GM19351 (cell line): ENCODE measurements around the gene ATXN1.

Experiments
- ATAC-seq: cut with Tn5 transposase; IDR thresholded peaks from one replicate; pipeline ENCODE4 v1.9.1; 2021; ENCODE audit warnings: mild to moderate bottlenecking, moderate library complexity; ENCODE audit not compliant: unreplicated experiment

Gene ATXN1

DNA sequence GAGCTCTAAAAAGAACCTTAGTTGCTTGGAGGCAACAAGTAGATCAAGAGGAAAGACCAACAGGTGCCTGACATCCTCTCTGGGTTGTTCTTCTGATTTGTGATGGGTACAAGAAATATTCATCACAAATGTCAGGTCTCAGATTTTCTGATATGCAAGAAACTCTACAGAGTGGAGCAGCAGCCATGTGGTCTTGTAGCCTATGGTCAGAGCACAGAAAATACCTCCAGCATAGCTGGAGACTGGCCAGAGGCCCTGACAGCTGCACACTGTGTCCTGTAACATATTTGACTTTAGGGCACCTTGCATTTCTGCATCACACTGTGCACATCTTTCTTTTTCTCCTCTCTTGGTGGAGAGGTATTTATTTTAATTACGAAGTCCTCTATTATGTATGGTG is 406.6 kb downstream of the ATXN1 start:
- ATAC-seq: no peak

DNA sequence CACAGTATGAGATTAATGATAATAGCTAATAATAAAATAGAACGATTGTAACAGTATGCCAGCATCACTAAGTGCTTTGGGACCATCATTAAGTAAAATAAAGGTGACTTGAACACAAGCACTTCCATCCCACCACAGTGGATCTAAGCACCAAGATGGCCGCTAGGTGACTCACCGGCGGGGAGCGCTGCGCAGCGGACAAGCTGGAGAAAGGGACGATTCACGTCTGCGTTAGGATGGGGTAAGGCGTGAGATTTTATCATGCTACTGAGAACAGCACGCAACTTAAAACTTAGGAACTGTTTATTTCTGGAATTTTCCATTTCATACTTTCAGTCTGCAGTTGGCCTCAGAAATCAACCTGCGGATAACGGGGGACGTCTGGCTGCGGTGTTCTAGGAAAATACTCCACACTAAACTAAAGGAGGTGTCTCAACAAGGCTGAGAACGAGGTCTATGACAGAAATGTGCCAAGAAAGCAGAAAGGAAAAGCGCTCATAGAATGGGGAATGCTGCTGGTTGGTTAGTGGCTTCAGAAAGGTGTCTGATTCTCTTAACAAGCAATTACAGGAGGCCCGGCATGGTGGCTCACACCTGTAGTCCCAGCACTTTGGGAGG is 408.3 kb downstream of the ATXN1 start:
- no peak for ATAC-seq

DNA sequence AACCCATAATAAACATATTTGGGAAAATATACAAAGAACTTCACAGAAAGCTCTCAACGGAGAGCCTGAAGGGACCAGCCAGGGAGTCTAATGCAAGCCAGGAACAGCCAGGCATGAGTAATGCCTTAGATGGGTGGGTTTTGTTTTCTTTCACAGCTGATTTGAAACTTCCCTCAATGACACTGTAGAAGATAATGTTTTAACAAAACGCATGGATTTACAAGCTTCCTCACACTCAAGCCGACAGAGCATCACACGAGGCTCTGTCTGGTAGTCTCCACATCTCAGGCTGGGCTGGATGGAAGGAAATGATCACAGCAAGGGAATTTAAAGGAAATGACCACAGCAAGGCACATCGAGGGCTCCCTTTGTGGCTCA is 409.0 kb downstream of the ATXN1 start:
- ATAC-seq: no peak

DNA sequence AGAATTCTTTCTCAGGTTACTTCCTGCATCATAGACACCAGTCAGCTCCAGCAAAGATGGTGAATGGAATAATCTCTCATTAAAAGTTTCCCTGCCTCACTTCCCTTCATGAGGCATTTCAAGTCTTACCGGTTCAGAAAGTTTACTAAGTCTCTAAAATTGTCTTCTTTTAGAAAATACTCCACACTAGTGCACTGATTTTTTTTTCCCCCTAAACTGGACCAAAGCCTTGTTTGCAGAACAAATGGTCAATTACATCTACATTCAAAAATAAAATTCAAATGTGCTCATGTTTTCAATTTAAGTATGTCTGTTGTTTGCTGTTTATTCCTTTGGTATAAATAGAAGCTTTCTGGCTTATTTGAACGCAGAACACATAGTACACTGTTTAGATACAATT is 411.7 kb downstream of the ATXN1 start:
- no peak for ATAC-seq

DNA sequence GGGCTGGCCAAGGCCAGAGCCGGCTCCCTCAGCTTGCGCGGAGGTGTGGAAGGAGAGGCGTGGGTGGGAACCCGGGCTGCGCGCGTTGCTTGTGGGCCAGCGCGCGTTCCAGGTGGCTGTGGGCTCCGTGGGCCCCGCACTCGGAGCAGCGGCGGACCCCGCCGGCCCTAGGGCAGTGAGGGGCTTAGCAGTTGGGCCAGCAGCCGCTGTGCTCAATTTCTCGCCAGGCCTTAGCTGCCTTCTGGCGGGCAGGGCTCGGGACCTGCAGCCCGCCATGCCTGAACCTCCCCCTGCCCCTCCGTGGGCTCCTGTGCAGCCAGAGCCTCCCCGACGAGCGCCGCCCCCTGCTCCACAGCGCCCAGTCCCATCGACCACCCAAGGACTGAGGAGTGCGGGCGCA is 414.4 kb downstream of the ATXN1 start:
- ATAC-seq: no peak

DNA sequence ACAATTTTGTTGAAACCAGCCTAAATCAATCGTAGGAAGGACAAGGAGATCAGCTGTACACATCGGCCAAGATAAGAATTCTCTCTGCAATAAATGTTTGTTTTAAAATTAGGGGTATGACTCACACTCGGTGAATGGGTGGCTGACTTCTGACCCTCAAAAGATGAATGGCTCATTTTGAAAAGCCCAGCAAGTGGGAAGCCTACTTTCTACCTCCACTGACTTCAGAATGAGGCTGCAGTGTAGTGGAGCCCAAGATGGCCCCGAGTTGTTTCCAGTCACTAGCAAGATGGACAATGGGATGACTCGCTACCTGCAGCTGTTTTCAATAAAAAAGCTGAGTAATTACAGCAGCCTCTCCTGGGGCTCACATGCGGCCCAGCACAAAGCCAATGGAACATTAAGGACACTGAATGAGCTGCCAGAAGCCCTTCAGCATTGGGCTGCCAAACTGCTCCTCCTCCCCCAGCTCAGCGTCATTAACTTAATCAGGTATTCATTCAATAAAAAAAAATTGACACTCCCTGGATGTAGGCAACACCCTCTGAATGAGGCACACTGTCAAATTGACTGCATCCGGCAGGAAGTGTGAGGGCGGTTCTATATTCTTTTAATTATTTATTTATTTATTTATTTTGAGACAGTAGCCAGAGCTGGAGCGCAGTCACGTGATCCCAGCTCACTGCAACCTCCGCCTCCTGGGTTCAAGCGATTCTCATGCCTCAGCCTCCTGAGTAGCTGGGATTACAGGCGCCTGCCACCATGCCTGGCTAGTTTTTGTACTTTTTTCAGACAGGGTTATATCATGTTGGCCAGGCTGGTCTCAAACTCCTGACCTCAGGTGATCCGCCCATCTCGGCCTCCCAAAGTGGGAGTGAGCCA is 415.6 kb downstream of the ATXN1 start:
- no peak for ATAC-seq

DNA sequence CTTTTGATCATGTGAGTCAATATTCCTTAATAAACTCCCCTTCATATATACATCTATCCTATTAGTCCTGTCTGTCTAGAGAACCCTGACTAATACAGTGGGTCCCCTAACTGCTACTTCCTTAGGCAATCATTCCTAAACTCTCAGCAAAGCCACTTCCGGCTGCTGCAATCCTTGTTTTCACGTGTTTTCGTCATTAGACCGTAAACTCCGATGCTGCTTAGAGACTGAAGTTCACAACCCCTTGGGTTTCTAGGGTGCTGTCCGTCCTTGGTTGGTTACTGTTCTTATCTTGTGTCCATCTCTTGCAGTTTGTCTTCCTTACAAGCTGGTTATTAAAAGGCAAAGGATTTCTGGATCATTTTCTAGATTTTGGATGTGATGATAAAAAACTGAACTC is 416.5 kb downstream of the ATXN1 start:
- ATAC-seq: no peak

DNA sequence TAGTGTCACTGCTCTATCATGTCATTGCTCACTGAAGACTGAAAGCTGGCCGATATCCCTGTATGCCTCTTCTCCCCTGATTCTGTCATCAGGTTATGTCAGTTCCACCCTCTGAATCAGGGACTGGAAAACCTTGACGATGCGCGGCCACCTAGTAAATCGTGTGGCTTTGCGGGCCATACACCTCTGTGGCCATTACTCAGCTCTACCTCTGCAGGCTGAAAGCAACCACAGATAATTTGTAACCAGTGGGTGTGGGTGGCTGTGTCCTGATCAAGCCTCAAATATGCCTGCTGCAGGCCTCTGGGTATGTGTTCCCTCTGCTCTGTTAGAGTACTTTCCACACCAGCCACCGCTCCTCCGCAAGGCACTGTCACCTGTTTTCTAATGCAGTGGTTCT is 417.7 kb downstream of the ATXN1 start:
- no peak for ATAC-seq

DNA sequence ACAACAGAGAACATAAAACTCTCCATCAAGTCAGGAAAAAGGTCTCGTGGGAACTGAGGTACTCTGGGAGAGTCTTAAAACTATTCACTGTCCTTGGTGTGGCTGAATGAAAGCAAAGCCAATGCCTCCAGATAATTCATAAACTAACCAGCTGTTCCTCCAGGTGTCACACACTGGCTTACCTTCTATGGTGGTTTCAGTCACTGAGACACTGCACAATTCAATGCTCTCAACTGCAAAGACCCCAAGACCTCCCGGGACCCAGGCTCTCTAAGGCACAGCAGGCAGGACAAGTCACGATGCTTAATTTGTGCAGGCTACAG is 422.0 kb downstream of the ATXN1 start:
- no peak for ATAC-seq

DNA sequence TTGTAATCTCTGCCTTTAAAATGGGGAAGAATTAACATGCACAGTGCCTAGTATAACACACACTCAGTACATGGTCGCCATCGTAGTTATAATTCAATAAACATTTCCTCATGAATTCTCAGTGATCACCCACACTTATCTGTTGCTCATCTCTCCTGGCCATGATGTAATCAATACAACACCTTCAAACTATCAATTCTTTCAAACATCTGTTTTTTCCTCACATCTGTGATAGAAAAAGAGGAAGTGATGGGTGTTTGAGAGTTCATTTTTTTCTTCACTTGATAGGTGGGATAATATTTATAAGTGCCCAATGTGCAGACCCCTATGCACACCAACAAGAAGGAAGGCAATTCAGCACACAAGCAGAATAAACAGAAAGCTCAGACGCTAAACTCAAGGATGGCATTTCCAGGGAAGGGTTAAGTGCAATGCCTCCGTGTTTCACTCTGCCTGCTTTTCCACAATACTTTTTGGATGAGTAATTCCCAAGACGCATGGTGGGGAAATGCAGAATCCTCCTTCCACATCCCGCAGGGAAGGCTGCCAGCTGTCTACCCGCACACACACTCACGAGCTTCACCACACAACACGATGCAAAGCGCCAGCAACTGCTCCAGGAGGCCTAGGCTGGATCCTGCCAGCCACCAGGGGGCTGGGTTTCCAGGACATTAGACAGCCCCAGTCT is 422.5 kb downstream of the ATXN1 start:
- ATAC-seq: no peak

DNA sequence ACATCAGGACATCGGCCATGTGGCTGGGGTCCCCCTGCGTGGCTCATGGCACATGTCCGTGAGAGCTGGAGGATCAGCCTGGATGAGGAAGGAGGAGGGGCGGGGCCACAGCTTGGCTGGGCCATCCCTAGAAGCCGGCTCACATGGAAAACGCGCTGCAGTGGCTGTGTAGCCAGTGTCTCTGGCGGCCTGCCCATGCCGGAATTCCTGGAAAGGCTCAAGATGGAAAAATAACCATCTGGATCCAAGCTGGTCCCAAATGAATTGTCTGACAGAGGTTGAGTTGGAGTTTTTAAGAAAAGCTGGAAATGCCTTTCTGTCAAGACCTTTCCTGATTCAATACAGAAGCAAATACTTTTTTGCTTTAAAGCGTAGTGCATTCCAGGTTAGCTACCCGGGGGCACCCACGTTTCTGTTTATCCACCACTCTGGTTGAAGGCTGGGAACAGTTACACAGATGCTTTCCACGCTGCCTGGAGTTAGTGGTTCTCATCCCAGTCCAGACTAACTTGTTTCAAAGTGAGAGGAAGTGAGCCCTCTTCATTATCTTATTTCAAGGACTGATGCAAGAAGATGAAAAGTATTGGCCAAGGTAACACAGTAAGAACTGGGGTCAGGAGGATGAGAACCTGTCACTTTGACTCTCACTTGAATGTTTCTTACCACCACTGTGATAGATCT is 423.8 kb downstream of the ATXN1 start:
- no peak for ATAC-seq

DNA sequence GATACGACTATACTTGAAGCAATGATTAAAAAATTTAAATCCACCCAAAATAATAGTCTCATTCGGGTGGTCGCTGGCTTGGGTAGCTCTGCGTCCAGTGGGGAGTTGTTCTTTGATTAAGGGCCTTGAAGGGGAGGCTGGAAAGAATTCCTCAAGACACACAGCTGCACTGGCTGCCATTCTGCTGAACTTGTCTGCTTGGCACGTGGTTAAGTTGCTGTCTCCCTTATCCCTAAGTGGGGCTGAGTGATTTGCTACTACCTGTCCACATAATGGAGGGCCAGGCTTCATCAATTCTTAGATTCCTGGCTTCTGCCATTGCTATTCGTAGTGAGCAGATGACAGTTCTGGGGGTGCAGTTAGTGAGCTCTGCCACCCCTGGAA is 424.4 kb downstream of the ATXN1 start:
- ATAC-seq: no peak

DNA sequence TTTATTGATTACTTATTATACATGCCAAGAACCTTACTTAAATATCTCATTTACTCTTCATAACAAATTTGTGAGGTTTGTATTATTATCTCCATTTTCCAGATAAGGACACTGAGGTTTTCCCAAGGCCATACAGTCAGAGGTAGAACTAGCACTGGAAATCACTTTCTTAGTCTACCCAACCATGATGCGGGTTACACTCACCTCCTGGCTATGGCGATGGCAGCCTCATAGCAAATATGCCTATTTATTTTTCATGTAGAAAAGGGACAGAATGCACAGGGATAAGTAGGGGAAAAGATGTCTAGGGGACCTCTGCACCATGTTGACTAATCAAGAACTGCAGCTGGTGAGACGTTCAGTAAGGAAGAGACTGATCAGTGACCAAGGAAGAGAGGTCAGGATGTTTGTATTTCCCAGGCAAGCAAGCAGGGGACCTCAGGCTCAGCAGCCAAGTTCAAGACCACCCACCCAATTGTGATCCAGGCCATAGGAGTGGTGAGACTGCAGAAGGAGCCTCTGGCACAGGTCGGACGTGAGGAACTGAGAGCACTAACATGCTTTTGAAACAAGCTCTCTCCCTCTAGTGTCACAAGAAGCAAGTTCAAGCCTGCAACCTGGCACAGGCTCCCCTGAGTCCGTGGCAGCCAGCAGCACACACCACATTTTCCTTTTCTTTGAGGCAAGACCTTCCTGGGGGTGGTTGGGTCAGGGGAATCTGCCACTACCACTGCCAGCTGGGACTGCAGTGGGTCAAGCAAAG is 425.0 kb downstream of the ATXN1 start:
- ATAC-seq: no peak

DNA sequence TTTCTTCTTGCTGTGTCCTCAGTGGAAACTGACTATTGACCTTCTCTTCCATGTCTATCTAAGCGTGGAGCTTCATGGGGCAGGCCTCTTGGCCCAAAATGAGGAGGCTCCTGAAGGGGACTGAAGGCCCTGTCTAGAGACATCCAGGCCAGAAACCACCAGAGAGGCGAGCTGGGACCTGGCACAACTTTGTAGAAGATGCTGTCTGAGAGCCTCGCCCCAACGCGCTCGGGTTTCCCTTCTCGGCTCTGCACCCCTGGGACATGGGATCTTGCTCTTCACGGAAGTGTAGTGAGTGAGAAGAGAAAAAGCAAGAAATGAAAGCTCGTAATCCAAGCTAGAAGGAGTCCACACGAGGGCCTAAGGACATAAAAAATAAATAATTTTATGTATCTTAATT is 426.1 kb downstream of the ATXN1 start:
- ATAC-seq: no peak

DNA sequence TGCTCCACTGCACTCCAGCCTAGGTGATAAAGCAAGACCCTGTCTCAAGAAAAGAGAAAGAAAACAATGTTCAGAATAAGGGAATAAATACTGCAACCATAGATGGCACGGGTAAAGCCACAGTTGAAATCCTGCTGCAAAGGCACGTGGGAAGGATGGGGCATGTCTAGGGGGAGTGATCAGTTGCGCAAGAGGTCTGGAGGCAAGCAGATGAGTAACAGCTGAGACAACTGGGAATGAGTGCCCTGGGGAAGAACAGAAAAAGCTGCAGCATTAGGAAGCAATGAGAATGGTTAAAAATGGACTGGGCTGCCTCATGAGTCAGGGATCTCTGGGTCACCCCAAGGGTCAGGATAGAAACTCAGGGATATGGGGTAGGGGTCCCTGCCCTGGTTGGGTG is 426.6 kb downstream of the ATXN1 start:
- ATAC-seq: no peak

DNA sequence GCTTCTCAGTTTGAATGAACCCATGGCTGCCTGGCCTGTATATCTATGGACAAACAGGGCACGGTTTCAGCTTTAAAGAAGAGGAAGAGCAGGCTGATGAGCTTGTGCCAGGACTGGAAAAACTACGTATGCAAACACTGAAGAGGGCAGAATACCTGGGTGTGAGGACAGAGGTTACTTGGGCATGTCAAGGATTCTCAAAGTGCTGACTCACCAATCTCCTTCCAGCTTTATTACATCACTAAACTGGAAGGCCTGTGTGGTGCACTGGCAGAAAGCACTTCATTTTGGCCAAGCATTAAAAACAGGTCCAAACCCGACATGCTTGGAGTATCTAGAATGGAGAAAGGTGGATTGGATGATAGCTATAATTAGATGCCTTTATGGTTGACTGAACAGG is 427.7 kb downstream of the ATXN1 start:
- ATAC-seq: no peak

DNA sequence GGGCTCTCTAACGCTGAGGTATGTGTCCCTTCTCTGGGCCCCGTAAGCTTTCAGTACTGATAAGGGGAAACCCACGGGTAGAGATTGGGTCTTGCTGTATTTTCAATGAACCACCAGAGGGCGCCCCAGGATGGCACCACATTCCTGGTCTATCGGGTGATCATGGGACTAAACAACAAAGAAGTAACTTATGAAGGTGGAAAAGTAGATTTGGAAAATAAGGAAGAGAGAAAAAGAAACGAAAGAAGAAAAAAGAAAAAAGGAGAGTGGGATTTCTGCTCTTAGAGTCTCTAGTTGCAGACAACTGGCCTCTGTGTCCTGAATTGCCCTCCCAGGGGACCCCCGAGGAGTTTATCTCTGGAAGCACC is 429.1 kb downstream of the ATXN1 start:
- ATAC-seq: peak; percentile 90

DNA sequence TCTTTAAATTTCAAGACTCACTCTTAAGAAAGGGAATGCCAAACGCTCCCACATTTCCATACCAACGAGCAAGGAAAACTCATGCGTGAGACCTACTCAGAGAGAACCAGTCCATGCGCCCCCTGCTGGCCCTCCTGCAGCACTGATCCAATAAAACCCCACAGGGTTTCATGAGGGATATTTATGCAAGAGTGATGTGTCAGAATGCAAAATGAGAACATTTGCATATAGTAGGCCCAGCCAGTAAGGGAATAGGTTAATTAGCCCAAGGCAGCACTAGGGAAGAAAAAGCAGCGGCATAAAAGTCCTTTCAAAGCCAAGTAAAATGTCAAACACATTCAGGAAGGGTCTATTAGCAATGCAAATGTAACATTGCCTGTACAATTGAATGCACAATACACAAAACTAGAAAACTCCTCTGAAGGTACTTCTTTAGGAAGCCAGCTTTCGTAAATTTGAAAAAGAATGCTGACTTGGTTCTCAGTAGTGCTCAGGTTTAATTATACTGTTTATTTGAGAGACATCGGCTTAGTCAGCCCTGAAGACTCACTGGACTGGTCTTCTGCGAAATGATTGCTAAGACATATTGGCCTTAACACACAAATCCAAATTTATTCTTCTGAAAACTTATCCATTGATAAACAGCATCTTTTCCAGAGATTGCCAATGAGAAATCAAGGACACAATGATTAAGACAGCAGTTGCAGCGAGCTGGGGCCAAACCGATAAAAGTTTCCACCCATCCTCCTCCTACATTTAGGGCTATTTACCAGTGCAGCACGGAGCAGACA is 429.7 kb downstream of the ATXN1 start:
- ATAC-seq: peak; percentile 60

DNA sequence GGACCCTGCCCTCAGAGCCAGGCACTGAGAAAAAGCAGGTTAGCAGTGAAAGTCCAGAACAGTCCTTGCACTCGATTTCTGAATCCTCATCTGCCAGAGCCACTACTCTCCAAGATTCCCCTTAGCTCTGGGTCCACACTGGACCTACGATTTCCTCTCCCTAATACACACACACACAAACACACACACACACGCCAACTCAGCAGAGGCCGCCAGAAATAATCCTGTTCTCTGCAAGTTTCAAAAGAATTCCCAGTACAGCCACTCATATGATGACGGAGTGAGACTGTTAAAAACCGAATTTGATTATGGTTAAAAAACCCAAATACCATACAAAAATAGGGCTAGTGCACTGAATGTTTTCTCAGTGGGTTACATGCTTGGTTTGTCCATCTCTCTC is 432.0 kb downstream of the ATXN1 start:
- ATAC-seq: no peak

DNA sequence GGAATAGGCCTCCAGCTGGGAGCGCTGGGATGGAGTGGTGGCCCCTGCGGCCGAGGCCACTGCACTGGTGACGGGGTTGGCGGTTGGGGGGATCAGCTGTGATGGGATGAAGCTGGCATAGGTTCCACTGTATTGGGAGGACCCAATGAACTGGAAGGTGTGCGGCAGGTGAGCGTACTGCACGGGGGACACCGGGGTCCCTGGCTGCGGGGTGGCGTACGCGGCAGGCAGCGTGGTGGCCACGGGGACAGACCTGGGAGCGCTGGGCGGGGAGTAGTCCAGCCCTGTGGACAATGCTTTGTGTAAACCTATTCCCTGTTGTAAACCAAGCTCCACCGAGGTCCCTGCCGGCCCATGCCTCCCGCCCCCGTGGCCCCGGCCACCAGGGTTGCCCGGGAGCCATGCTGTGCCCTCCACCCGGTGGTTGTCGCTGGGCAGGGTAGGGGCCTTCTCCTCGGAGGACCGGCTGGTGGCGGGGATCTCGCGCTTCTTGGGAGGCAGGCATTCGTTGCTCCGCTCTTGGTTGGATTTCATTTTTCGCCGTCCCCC is 433.4 kb downstream of the ATXN1 start:
- no peak for ATAC-seq
